Hematopoietic multipotent progenitor cell treated with erythropoietin and hydrocortisone succinate and interleukin-3 and kit ligand, for 4 days (in vitro differentiated cells): ENCODE results near the gene TSPAN19.
"Not testable (repeated sequence)": the region's sequence is repeated elsewhere in the genome, so short reads cannot be mapped to it uniquely, and the experiment has no call there.

Source experiments
- DNase-seq: peaks from one replicate; pipeline ENCODE4 v3.0.0-alpha.2; 2015

The TSPAN19 gene

GRCh38 chr12:85036234-85036707, at the start of gene TSPAN19, which contains the start of gene LRRIQ1:
TSS of gene TSPAN19 (minus strand) at chr12:85036277. CDS start at chr12:85029946, 6,331 bp downstream.
TSS of gene LRRIQ1 (plus strand) at chr12:85036351. CDS start at chr12:85038177, 1,826 bp downstream.
- DNase-seq = peak; percentile 18

GRCh38 chr12:85085066-85085465, 49.0 kb upstream of the TSPAN19 start:
- DNase-seq = no peak

GRCh38 chr12:85076688-85077430, 40.8 kb upstream of the TSPAN19 start:
- DNase-seq = peak; percentile 74

GRCh38 chr12:85072826-85073225, 36.7 kb upstream of the TSPAN19 start:
- no peak for DNase-seq

- DNase-seq = no peak
These were observed 29.9 kb upstream of the TSPAN19 start for GRCh38 chr12:85065837-85066482.

- peak; percentile 5 for DNase-seq
These were observed 24.8 kb upstream of the TSPAN19 start for GRCh38 chr12:85060916-85061315.

GRCh38 chr12:85059594-85059993, 23.5 kb upstream of the TSPAN19 start:
- no peak for DNase-seq

- DNase-seq = no peak
These were observed 22.3 kb upstream of the TSPAN19 start for GRCh38 chr12:85058339-85058738.

GRCh38 chr12:85057370-85057963, 21.4 kb upstream of the TSPAN19 start:
- peak; percentile 71 for DNase-seq

- no peak for DNase-seq
These were observed 7.8 kb upstream of the TSPAN19 start for GRCh38 chr12:85043829-85044228.

GRCh38 chr12:85041395-85041794, 5.3 kb upstream of the TSPAN19 start:
- DNase-seq = no peak

GRCh38 chr12:85036733-85037132, 656 bp upstream of the TSPAN19 start:
- no peak for DNase-seq

GRCh38 chr12:85029456-85029855, 6.6 kb downstream of the TSPAN19 start:
- peak; percentile 56 for DNase-seq

- DNase-seq = no peak
These were observed 18.0 kb downstream of the TSPAN19 start for GRCh38 chr12:85018098-85018497.

GRCh38 chr12:85017618-85018017, 18.5 kb downstream of the TSPAN19 start:
- DNase-seq = no peak

GRCh38 chr12:85017133-85017532, 18.9 kb downstream of the TSPAN19 start:
- no peak for DNase-seq

GRCh38 chr12:85016413-85016812, 19.7 kb downstream of the TSPAN19 start:
- DNase-seq = no peak

GRCh38 chr12:85007836-85008235, 28.2 kb downstream of the TSPAN19 start:
- no peak for DNase-seq

- DNase-seq = no peak
These were observed 29.9 kb downstream of the TSPAN19 start for GRCh38 chr12:85006206-85006605.

GRCh38 chr12:85005615-85006014, 30.5 kb downstream of the TSPAN19 start:
- no peak for DNase-seq

GRCh38 chr12:85005047-85005446, 31.0 kb downstream of the TSPAN19 start:
- not testable (repeated sequence) for DNase-seq

GRCh38 chr12:85004204-85004603, 31.9 kb downstream of the TSPAN19 start:
- DNase-seq = no peak

GRCh38 chr12:85002778-85003296, 33.2 kb downstream of the TSPAN19 start:
- DNase-seq = no peak

- DNase-seq = no peak
These were observed 35.3 kb downstream of the TSPAN19 start for GRCh38 chr12:85000729-85001128.
